ENCODE results near the gene SEMA7A. TPM values are rescaled to one million over a fixed set of nuclear protein-coding genes. Genes with fewer than 3 reads are reported as not detected.
A peak's percentile ranks its signal among the peaks of the same experiment; 100 is the strongest.

SEMA7A gene
- total RNA-seq, 1 donor from 2014 or later: 1.6 TPM

DNA sequence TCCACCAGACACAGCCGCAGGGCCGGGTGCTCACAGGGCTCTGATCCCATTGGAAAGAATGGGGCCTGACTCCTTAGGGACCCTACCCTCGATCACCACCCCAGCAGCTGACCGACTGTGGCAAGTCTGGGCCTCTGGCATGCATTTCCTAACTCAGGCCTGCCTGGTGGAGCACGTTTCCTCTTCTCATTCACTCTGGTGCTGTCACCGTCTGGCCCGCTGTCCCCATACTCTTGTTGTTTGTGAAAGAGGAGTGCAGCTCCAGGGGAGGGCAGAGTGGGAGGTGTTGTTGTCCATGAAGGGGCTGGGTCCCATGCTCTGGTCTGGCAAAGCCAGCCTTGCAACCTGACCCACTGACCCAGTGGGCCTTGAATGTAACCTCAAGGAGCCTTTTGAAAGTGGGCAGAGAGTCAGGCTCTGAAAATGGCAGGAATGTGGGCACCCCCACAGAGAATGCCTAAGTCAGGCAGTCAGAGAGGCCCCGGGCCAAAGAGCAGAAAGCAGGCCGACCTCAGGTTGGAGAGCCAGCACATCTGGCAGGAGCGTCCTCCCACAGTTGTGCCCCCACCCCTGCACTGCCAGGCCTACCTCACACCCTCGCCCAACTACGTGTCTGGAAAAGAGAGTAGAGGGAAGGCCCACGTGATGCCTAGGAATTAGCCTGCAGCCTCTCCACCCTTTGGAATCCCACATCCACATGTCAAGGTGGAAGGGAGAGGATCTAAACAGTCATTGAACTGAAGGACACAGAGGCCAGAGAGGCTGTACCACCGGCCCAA lies 10.9 kb downstream of the SEMA7A start:
- ATAC-seq: peak; percentile 20
- intact Hi-C loops (cut with DNase I): no loop called here

DNA sequence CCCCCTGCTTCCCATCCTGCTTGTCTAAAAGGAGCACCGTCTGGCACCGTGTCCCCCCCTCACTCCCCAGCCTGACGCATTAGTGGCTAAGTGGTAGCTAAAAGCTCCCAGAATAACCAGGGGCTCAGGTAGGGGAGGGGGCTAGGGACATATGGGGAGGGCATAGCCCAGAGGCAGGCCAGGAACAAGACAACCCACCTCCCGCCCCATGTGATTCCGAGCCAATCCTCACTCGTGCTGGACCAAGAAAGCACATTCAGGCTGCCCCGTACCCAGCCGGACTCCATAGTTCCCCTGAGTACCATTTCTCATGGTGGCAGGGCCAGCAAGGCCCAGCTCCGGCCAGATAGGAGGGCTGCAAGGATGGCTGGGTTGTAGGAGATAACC lies 11.5 kb downstream of the SEMA7A start:
- ATAC-seq (no peak), DNase-seq (ENCODE audit: missing footprints) (no peak)
- intact Hi-C loops (cut with DNase I): no loop called here

More for the DNA sequence above, 10.9 kb downstream of the SEMA7A start:
- no peak for DNase-seq (ENCODE audit: missing footprints)

DNA sequence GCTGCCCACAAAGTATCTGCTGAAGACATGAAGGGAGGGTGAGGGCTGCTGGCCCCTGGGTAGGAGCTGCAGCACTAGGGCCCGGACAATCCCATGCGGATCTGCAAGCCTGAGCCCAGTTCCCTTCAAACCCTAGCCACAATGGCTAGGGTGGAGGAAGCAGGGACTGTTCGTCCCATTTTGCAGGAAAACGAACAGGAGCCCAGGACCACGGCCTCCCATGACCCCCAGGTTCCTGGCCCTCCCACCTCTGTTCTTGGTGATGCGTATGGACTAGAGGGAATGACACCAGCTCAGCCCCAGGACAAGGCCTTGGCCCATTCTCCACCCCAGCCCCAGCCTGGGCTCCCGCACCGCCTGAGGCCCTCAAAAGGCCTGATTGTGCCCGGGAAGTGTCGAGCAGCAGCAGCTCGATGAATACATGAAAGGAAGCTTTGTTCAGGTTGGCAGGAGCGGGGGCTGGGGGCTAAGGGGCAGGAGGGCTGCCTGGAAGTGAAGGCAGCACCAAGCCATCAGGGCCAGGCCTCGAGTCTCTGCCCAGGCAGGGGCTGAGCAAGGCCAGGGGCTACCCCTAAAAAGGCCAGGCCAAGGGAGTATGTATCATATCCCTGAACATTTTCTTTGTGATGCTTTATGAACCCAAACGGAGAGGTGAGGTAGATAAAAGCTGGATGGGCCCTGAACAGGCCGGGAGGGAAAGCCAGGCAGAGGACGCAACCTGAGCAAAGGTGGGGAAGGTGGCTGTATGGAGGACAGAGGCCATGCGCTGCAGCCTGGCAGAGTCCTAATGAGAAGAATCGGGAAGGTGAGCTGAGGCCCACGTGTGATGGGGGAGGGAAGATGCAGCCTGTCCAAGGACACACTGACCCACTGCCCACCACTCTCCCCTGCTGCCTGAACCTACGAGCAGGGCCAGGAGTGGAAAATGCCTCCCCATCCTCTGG lies 12.2 kb downstream of the SEMA7A start:
- DNase-seq (ENCODE audit: missing footprints) (no peak), ATAC-seq (no peak)
- intact Hi-C loops (cut with DNase I): no loop called here

DNA sequence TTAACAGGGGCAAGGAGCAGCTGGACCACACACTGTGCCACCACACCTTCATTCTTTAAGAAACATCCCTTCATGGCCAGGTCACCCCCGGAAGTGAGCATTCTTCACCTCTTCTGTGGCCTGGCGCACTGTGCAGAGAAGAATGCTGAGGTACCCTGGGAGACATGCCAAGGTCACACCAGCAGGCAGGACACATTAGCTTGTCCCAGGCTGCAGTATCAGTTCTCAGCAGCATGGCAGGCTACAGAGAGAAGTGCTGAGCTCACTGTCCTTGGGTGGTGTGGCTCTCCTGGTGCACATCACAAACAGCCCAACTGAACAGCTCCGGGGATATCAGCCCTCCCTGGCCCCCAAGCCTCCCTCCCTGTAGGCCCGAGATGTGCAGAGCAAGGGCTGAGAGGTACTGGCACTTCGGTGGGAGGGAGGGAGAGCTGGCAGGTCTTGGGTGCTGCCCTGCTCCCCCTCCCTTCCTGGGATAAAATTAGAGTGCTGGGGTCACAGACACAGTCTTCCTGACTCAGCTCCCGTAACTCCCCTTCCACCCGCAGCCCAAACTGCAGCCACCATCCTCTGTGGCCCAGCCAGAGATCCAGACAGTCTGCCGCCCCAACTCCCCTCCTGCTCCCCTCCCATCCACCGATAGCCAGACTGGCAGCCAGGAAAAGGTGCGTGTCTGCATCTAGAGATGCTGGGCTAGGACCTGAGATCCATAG lies 13.4 kb downstream of the SEMA7A start:
- intact Hi-C loops (cut with DNase I): no loop called here
- ATAC-seq (peak; percentile 74), DNase-seq (ENCODE audit: missing footprints) (no peak)

DNA sequence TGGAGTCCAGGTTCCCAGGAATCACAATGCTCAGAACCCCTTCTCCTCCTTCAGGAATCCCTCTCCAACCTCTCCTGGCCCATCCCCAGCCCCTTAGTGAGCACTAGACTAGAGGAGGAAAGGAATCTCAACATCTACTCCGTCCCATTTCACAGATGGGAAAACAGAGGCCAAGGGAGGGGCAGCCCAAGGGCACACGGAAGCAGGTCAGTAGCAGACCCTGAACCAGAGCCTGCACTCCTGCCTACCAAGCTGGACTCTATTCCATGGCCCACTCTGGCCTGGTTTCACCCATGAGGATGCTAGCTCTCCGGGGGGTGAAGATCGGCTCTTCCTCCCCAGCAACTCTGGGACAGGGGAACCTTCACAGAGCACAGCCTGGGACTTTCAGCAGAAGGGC lies 14.3 kb downstream of the SEMA7A start:
- no peak for DNase-seq (ENCODE audit: missing footprints)
- ATAC-seq: no peak
- intact Hi-C loops (cut with DNase I): no loop called here

DNA sequence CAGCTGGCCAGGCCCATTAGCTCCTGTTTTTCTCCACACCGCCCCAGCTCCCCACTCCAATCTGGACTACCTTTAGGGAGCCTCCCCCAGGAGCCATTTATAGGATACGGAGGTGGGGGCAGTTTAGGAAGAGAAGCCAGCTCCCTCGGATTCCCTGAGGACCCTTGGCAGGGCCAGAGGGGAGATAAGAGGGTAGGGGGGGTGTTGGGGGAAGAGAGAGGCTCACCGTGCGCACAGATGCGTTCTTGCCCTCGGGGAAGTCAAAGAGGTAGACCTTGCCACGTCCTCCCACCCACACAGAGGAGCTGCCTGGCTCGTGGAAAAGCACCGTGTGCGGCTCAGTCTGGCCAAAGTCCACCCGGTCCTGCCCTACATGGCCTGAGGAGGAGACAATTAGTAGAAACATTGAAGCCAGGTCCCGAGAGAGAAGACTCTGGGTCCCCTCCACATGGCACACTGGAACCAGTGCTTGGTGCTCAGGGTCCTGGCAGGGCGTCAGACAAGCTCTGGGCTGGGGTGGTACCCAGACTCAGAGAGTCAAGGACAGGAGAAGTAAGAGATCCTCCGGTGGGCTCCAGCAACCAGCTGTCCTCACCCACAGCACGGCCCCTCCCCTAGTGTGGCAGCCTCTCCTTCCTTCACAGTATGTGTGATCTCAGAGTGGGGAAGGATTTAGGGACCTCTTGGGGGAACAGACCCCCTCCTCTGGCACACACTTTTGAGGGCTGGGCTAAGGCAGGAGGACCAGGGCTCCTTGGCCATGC lies 15.0 kb downstream of the SEMA7A start:
- no peak for DNase-seq (ENCODE audit: missing footprints)
- intact Hi-C loops (cut with DNase I): no loop called here
- no peak for ATAC-seq

DNA sequence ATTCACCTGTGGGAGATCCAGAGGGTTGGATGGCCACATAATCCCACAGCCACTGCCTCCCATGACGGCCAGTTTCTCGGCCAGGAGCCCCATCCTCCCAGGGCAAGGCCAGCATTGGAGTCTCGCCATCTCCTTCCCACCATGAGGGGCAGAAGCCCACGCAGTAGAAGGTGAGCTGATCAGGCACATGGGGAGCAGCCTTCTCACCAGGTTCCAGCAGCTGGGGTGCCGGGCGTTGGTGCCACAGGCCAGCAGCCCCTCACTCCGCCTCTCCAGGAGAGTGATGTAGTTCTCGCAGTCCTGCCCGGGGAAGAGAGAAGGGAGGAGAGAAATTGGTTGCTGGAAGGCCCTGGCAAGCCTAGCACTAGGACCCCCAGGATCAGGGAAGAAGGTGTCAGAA lies 16.1 kb downstream of the SEMA7A start:
- intact Hi-C loops (cut with DNase I): no loop called here
- DNase-seq (ENCODE audit: missing footprints): no peak
- ATAC-seq: no peak

DNA sequence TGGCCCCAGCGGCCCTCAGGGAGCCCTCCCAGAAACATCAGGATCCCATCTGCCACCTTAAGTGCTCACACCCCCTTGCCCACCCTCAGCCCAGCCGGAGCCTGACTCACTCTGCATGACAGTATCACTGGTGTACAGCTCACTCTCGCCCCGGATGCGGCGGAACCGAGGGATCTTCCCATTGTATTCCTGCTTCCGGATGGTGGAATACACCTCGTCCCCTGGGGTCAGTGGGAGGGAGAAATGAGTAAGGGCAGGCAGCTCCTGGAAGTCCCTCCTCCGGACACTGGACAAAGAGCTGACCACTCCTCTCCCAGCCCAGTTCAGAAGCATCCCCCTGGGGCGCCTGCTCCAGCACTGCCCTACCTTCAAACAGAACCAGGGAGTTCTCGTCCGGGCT lies 16.5 kb downstream of the SEMA7A start:
- DNase-seq (ENCODE audit: missing footprints): no peak
- ATAC-seq: peak; percentile 20
- intact Hi-C loops (cut with DNase I): no loop called here

DNA sequence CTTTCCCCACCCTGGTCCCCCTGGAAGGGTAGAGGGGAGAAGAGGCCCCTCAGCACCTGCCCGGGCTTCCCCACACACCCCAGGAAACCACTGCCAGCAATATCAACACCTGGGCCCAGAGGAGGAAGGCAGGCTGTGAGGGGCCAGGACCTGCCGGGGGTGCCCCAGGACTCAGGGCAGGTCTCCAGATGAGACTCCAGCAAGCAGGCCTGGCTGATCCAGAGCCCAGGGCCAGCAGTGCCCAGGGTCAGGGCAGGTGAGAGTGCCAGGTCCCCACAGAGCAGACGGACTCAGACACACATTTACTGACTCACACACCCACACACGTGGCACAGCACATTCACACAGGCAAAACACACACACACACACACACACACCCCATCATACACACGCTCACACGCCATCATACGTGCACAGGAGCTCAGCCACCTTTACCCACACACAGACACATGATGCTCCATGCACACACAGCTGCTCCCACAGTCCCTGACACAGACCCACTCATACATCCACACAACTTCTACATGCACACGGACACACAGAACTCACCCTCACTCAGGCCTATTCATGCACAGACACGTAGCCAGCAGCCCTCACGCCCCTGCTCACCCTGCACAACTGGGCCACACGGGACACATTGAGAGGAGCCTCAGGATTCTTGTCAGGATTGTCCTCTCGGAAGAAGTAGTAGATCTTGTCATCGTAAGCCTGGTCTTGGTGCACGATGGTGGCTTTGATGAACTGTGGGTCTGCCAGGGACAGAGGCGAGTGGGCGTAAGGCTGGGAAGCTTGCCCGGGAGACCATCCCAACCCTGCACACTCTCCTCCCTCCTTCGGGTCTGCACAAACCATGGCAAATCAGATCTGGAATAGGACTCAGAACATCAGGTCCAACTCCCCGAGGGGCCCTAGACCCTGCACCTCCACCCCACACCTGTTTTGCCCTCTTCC lies 17.5 kb downstream of the SEMA7A start:
- intact Hi-C loops (cut with DNase I): no loop called here
- ATAC-seq: no peak
- no peak for DNase-seq (ENCODE audit: missing footprints)

DNA sequence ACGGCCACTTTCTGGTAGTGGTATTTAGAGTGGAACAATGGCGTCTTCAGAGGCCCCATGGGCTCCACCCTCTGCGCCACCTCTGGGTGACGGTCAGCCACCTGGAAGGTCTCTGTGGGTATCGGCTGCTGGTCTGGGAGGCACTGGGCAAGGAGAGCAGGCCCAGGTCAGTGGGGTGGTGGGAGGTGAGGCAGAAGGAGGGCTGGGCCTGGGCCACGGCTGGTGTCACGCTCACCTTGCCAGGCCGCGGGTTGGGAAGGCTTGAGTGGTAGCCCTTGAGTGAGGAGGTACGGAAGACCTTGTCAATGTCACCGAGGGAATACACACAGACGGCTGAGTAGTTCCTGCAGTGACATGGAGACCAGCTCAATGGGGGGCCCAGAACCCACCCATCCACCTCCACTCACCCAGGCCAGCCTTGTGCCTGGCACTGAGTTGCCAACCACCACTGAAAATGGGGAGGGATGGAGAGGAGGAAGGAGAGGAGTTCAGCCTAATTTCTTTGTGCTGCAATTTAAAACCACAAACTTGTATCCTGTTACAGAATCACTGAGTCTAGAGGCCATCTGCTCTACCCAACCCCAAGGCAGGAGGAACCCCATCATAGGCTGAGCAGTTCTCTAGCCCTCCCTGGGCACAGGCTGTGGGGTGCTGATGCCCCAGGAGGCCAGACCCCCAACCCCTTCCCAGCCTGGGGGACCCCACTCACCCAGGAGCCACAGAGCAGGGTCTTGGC lies 19.0 kb downstream of the SEMA7A start:
- DNase-seq (ENCODE audit: missing footprints) (no peak), ATAC-seq (no peak)
- intact Hi-C loops (cut with DNase I): no loop called here

DNA sequence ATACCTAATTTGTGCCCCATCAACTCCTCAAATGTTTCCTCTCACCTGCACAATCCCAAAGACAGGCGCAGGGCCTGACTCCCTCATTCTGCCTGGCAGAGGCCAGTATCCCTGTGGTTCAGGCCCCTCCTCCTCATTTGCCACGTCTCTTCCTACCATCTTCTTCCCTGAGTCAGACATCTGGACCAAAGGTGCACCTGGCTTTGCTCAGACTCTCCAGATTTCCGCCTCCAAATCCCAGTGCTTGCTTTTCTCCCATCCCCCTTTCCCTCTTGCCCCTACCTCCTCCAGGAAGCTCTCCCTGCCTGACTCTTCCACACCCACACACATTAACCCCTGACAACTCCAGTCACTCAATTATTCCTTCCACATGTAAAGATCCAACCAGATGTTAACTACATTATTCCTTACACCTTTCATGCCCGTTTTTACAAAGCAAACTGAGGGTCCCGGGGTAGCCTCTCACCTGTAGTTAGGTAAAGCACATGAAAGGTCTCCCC lies 19.6 kb downstream of the SEMA7A start:
- ATAC-seq (no peak), DNase-seq (ENCODE audit: missing footprints) (no peak)
- intact Hi-C loops (cut with DNase I): no loop called here

DNA sequence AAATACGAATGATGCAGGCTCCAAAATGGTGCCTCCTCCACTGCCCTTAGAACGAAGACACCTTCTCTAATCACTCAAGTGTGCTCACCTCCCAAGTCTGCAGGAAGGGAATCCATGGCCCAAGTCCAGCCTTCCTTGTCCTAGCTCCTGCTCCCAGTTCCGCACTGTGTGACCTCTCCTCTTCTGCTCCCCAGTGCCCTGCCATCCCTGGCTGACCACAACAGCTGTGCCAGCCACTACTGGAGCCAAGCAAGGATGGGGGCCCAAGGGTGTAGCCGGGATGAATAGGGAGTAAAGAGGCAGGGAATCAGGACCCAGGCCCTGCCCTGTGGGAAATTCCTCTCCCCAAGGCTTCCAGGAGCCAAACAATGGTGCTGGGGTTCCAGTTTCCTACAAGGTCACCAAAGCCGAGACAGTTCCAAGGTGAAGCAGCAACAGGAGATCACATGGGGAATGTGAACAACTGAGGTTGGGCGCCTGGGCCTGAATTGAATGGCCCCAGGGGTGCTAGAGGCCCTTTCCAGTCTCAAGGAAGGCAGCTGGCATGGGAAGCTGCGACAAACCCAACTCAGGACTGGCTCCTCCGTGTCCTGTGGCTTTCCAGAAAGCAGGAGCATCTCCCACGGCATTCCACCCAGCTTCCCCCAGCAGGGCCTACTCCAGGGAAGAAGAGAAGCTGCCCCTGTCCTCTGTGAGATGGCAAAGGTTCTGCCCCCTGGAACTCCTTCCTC lies 20.2 kb downstream of the SEMA7A start:
- ATAC-seq (no peak), DNase-seq (ENCODE audit: missing footprints) (no peak)
- intact Hi-C loops (cut with DNase I): no loop called here

DNA sequence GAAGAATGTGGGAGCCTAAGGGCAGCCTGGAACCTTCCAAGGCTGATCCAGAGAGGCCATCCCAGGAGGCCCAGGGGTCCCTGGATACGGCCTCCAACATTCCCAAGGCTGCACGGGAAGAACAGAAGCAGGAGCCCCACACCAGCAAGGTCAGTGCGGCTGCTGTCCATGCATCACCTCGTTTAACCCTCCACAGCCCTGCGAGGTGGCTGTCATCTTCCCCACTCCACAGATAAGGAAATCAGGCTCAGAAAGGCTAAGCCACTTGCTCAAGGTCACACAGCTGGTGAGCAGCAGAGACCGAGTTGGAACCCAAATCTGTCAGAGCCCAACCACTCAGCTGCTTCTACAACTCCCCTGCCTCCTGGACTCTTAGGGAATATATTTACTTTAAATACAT lies 21.6 kb downstream of the SEMA7A start:
- DNase-seq (ENCODE audit: missing footprints): no peak
- intact Hi-C loops (cut with DNase I): no loop called here
- no peak for ATAC-seq

DNA sequence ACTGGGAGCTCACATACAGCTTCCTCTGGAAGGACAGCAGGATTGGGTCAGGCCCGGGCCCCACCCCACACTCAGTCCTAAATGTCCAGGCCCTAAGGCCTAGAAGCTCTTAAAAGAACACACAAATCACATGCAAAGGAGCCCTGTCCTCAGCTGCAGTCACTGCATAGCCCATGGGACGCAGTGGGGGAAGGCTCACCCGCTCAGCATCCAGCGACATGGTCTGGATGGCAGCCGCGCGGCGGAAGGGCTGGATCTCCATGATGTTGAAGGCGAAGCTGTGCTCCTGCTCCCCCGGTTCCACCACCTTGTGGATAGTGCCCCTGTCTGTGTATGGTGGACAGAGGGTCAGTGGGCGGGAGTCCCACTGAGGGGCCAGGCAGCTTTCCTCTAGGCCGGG lies 22.1 kb downstream of the SEMA7A start:
- no peak for ATAC-seq
- DNase-seq (ENCODE audit: missing footprints): no peak
- intact Hi-C loops (cut with DNase I): no loop called here

DNA sequence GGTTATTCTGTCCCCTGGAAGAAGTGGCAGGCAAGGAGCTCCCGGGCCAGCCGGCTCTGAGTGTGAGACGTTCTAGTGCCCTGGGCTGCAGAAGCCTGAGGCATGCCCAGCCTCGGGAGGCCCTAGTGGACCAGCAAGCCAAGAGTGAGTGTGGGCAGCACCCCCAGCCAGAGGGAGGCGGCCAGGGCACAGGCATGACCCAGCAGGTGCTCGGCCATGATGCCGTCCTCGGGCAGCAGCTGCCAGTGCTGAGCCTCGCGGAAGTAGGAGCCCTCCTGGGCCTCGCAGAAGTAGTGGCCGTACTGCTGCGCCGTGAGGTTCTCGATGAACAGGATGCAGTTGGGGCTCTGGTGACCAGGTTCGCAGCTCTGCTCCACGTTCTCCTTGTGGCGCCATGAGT lies 23.3 kb downstream of the SEMA7A start:
- ATAC-seq (no peak), DNase-seq (ENCODE audit: missing footprints) (no peak)
- intact Hi-C loops (cut with DNase I): no loop called here

DNA sequence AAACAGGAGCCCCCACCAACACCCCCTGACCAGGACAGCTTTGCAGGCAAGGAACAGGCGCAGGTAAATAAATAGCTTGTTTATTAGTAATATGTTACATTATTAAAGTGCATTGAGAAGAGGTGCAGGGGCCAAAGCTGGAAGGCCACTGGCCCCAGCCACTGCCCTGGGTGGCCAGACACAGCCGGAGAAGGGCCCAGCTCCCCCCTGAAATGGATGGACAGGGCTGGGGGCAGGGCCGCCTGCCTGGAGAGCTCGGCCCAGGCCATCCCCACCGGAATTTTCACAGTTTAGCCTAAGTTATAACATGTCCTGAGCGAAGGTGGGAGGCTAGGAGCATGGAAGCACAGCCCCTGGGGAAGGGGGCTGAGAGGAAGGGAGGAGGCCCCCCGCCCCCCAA lies 24.5 kb downstream of the SEMA7A start:
- intact Hi-C loops (cut with DNase I): no loop called here
- ATAC-seq: no peak
- no peak for DNase-seq (ENCODE audit: missing footprints)

All from Right ventricle myocardium inferior (tissue), 1 donor.